SU-DHL-6 (cell line): ENCODE results near the gene RNF19B.

Source experiments
- H2AFZ ChIP-seq: fragments of 200-600 bp; sonication (generic); 2 replicates; pipeline ENCODE4 v1.6.1; 2014; ENCODE audit warnings: low read depth, mild to moderate bottlenecking, moderate library complexity, mixed read lengths, antibody characterized with exemption, low read length; ENCODE audit not compliant: severe bottlenecking
- H3F3A ChIP-seq: fragments of 200-600 bp; shearing (Covaris generic); 2 replicates; pipeline ENCODE4 v1.6.0; 2016; ENCODE audit warnings: antibody characterized with exemption, mild to moderate bottlenecking; ENCODE audit not compliant: insufficient read depth
- H3K27ac ChIP-seq: fragments of 200-600 bp; sonication (generic); 2 replicates; pipeline ENCODE4 v1.5.1; 2016; ENCODE audit warnings: low read depth, mild to moderate bottlenecking, low read length, moderate library complexity, mixed read lengths
- H3K27me3 ChIP-seq: fragments of 200-600 bp; sonication (generic), shearing (Covaris generic); 2 replicates; pipeline ENCODE4 v1.6.0; 2014; ENCODE audit warnings: mild to moderate bottlenecking, low read length
- H3K36me3 ChIP-seq: fragments of 200-600 bp; sonication (generic); 2 replicates; pipeline ENCODE4 v1.6.1; 2014; ENCODE audit warnings: mild to moderate bottlenecking, low read length, mixed read lengths
- H3K4me2 ChIP-seq: fragments of 300-600, 200-600 bp; shearing (Covaris generic), sonication (generic); 2 replicates; pipeline ENCODE4 v1.6.0; 2014; ENCODE audit warnings: low read length, low read depth, mild to moderate bottlenecking; ENCODE audit not compliant: poor library complexity, severe bottlenecking
- H3K4me3 ChIP-seq: fragments of 200-600 bp; sonication (generic); 2 replicates; pipeline ENCODE4 v1.5.1; 2014; ENCODE audit warnings: antibody characterized with exemption, low read length, mild to moderate bottlenecking, mixed read lengths; ENCODE audit not compliant: insufficient read depth, poor library complexity, severe bottlenecking
- H3K79me2 ChIP-seq: fragments of 200-600 bp; sonication (generic); 2 replicates; pipeline ENCODE4 v1.6.1; 2014; ENCODE audit warnings: mild to moderate bottlenecking, low read length, moderate library complexity; ENCODE audit not compliant: insufficient read depth
- H3K9ac ChIP-seq: fragments of 200-600 bp; sonication (generic); 2 replicates; pipeline ENCODE4 v1.7.0; 2014; ENCODE audit warnings: mild to moderate bottlenecking, low read length
- H3K9me2 ChIP-seq: fragments of 200-600 bp; sonication (generic); replicated peaks from 2 replicates; pipeline ENCODE4 v1.6.1; 2014; ENCODE audit warnings: low read length; ENCODE audit not compliant: insufficient read depth
- H3K9me3 ChIP-seq: fragments of 200-600 bp; sonication (generic); 2 replicates; pipeline ENCODE4 v1.6.1; 2014; ENCODE audit warnings: low read length, mixed read lengths; ENCODE audit not compliant: insufficient read depth
- H4K20me1 ChIP-seq: fragments of 200-600 bp; sonication (generic); 2 replicates; pipeline ENCODE4 v1.6.1; 2014; ENCODE audit warnings: low read depth, mild to moderate bottlenecking, antibody characterized with exemption, low read length, moderate library complexity, mixed read lengths
- CTCF ChIP-seq: fragments of 200-600 bp; sonication (generic); IDR thresholded peaks from one replicate; pipeline ENCODE4 v1.5.1; 2017; ENCODE audit warnings: antibody characterized with exemption, mild to moderate bottlenecking, low read length, moderate library complexity; ENCODE audit not compliant: insufficient read depth, poor library complexity, severe bottlenecking
- EZH2phosphoT487 ChIP-seq: fragments of 200-600 bp; sonication (generic), shearing (Covaris generic); conservative IDR thresholded peaks from 2 replicates; pipeline ENCODE4 v1.6.1; 2018; ENCODE audit warnings: mild to moderate bottlenecking, antibody characterized with exemption, low read length, moderate library complexity, mixed read lengths

RNF19B gene

GRCh38 chr1:32886828-32887414 is 77.7 kb downstream of the RNF19B start:
- no peaks in the 10 kb centered on the region for H3K27me3 ChIP-seq
- no peaks in the 10 kb centered on the region for H3K9me3 ChIP-seq
- H3K36me3 ChIP-seq, result no peaks in the 10 kb centered on the region
- no peaks in the 10 kb centered on the region for H3K9me2 ChIP-seq
- H2AFZ ChIP-seq, result no peak overlapping the region
- no peaks in the 10 kb centered on the region for H4K20me1 ChIP-seq
- H3K4me2 ChIP-seq, result no peak overlapping the region
- TF ChIP-seq CTCF (no peak), EZH2phosphoT487 (no peak)
- no peak overlapping the region for H3K27ac ChIP-seq
- H3K79me2 ChIP-seq, result no peaks in the 10 kb centered on the region
- H3K9ac ChIP-seq, result no peak overlapping the region
- H3F3A ChIP-seq, result no peaks in the 10 kb centered on the region
- H3K4me3 ChIP-seq, result no peak overlapping the region
